Erythroblast (primary cell): ENCODE results near the gene NNMT.

Source experiments
- GATA1 ChIP-seq: IDR thresholded peaks from 2 replicates; pipeline ENCODE4 v1.6.1; 2011; ENCODE audit warnings: low read depth, mild to moderate bottlenecking, control low read depth, low read length, moderate library complexity
- POLR2A ChIP-seq: IDR thresholded peaks from 2 replicates; pipeline ENCODE4 v1.6.1; 2011; ENCODE audit warnings: mild to moderate bottlenecking, low read length

GRCh38 chr11:114257621-114258558 lies 38.3 kb upstream of the NNMT start:
- TF ChIP-seq POLR2A (no peak), GATA1 (no peak)
